Fibroblast of skin of right quadriceps (primary cell): ENCODE data around the gene VASN.
"Not testable (repeated sequence)": the region's sequence is repeated elsewhere in the genome, so short reads cannot be mapped to it uniquely, and the experiment has no call there.

Experiments used
- DNase-seq: peaks from one replicate; pipeline ENCODE4 v3.0.0-alpha.2; 2013

VASN gene

DNA sequence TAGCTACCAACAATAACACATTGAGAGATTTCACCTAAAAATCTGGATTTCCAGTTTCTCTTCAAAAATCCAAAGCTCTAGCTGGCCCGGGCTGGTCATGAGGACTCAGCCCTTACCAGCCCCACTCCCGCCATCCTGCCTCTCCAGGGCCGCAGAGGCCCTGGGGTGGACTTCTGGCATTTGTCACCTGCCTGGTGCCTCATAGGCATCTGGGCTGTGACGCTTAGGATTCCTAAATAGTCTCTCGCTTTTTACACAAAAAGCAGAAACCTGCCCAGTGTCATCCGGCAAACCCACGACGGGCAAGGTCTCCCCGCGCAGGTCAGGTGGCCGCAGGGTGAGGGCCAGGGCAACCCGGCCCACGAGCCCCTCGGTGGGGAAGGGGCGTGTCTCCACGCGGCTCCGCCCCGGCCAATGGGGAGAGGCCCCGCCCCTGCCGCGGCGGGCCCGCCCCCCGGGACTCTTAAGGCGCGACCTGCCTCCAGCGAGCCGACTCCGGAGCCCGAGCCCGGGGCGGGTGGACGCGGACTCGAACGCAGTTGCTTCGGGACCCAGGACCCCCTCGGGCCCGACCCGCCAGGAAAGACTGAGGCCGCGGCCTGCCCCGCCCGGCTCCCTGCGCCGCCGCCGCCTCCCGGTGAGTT, at the start of gene VASN:
TSS of gene VASN (plus strand) at position 492 of the 644 bp plus-strand sequence. CDS start 9,030 bp downstream, outside the sequence.
- DNase-seq = peak; percentile 77

DNA sequence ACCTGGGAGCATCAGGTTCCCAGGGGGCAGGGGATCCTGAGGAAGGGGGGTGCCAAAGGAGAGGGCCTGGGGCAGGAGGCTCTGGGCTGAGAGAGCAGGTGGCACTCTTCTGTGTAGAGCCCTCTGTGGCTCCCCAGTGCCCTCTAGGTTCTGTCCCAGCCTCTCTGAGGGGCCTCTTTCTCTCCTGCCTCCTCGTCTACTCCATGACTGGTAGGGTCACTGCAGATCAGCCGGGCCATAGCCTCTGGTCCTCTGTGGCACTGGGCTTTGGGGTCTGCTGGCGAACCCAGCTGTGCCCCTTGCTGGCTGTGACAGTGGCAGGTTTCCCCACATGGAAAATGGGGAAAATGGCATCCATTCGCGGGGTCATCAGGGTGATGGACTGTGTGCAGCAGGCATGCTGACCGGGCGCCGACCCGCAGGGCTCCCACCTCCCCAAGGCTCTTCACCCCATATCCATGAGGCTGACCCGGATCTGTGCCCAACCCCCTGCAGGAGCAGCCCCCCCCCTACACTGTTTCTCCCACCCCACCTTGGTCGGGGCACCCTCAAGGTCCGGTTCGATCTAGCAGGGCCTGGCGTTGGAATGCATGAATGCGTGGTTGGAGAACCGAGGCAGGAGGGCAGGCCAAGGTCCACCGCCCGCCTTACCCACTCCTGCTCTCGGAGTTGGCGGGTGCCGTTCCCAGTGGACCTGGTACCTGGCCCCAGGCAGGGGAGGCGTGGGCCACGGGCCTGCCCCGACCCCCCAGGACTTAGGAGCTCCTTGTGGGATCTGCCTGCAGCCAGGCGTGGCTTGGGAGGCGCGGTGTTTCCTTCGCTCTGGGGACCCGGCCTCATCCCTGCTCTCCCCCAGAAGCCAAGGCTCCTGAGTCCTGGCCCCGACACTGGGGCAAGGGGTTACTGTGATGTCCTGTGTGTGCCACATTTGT, 49.3 kb upstream of the VASN start:
- no peak for DNase-seq

DNA sequence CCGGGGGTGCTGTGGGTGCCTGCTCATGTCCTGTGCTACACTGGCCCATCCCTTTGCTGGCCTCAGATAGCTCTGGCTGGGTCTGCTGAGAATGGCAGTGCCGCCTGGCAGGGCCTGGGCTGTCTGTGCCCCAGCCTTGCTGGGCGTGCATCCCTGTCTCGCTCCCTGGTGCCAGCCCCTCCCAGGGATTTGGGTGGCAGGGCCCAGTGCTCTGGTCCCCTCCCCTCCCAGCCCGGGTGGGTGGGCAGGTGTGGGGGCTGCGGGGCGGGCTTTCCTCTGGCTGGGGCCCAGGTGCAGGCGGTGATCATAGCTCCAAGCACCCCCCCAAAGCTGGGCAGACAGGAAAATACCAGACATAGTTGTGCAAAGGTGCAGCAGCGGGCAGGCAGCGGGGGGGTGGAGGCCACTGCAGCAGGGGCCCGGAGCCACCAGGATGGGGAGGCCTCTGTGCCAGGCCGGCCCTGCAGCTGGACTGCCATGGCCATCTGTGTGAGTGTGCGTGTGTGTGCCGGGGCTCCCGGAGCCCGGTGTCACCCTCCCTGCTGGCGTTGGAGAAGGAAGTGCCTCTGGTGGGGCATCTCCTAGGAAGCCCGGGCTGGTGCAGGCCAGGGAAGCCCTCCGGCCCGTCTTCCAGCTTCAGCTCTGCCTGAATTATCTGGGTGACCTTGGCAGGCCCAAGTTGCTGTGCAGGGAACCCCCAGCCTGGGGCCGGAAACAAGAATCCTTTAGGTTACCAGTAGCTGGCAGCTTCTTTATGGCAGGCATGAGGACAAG, 48.4 kb upstream of the VASN start:
- DNase-seq = no peak

DNA sequence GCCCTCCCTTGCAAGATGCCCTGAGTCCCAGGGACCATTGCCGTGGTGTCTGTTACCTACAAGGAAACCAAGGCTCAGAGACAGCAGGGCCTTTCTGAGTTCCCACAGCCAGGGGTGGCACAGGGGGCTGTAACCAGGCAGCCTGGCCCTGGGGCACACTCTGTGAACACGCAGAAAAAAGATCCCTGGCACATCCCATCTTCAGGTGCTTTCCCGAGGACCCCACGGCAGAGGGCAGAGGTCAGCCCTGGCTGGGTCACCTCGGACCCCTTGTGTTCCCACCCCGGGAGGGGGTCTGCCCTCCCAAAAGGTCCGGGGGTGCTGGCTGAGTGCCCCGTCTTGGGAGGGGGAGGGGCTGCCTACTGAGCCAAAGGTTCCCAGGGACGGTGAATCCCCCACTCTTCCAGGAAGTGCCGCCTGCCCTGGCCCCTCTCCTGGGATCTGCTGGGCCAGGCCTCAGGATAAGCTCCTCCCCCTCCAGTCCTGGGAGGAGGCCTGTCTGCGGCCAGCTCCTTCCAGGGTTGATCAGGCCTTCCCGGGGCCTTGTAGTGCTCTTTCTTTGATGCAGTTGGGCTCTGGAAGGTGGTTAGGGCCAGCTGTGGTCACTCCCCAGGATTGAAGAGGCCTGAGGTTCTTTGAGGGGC, 47.7 kb upstream of the VASN start:
- DNase-seq = peak; percentile 51

DNA sequence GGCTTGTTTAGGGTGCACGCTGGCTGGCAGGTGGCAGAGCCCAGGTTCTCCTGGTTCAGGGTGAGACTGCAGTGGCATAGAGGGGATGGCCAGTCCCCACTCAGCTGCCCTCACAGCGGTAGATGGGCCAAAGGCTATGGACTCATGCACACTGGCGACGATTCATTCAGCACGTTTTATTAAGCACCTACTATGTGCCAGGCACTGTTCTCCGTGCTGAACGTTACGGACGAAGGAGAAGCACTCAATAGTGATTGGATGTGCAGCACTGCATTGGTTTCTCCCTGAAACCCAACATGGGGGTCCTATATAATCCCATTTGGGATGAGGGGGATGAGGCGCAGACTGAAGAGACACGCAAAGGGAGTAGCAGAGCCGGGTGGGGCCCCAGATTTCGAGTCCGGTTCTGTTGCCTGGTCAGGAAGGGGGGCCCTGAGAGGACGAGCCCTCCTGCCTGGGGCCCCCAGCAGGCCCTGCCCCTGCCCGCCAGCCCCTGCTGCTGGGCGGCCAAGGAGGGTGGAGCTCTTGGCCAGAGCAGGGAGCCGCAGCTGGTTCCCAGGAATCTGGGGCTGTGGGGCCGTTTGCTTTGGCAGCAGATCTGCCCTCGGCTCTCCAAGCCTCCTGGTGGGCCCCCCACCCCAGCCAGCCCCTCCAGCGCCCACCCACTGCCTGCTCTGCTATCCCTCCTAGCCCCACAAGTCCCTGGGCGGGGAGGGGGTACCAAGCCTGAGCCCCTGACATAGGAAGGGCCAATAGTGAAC, 47.0 kb upstream of the VASN start:
- no peak for DNase-seq

DNA sequence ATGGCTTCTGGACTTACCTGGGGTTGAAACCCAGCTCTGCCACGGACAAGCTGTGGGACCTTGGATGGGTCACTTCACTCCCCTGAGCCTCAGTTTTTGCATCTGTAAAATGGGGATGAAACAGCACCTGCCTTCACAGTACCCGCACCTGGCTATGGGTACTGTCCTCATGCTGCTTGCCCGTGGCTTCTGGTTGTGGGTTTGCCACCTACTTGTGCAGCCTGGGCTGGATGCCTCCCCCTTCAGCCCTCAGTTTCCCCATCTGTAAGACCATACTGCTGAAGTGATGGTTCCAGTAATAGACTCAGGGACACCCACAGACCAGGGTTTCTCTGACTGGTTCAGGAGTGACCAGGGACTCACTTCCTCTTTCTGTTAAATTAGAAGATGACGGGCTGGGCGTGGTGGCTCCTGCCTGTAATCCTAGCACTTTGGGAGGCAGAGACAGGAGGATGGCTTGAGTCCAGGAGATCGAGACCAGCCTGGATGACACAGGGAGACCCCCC, 46.3 kb upstream of the VASN start:
- DNase-seq = no peak

DNA sequence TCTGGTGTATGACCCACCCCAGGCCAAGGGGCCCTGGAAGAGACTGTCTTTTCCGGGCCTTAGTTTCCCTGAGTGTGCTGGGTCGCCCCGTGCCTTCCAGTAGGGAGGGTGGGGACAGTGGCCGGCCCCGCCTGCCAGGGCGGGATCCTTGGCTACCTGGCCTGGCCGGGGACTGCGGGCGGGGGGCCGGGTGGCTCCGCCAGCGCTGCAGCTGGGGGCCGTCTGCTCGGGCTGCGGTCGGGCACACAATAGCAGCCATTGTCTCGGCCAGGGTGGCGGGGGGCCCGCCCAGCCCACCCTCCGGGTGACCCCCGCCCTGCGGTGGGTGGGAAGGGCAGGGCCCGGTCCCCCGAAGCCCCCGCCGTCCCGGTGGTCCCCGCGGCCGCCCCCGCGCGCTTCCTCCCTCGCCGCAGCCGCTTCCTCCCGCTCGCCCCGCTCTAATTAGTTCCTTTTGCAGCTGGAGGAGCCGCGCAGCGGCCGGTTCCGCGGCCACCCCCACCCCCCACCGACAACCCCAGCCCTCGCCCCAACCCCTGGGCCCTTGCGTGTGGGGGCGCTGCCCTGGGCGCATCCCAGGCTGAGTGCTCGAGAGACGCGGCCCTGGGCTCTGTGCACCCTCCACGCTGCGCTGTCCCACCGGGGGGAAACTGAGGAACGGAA, 44.1 kb upstream of the VASN start:
- DNase-seq = no peak

DNA sequence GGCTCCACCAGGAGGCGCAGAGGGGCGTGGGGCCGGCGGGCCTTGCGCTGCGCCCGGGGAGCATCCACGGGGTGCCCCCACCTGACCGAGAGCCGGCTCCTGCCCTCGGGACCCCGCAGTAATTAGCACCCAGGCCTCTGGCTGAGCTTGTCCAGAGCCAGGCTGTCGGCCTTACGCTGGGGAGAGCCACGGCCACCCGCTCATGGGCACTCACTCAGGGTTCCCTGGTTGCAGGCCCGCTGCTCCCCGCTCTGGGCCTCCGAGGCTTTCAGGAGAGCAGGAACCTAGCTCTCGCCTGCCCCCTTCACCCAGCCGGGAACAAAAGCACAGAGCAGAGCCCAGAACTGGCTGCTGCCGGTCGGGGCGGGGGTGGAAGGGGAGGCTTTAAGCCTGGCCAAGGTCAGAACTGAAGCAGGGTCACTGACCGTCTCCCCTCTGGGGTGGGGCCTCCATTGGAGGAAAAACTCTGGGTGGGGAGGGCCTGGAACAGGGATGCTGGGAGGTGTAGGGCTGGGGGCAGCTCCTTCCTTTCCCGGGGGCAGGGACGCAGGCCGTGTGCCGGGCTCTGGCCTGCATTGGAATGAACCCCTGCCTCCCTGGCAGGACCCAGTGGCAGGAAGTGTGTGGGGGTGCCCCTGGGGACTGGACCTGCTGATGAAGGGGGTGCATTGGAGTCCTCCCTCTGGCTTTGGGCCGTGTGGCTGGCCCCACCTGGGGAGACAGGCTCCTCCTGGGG, 43.4 kb upstream of the VASN start:
- peak; percentile 78 for DNase-seq

DNA sequence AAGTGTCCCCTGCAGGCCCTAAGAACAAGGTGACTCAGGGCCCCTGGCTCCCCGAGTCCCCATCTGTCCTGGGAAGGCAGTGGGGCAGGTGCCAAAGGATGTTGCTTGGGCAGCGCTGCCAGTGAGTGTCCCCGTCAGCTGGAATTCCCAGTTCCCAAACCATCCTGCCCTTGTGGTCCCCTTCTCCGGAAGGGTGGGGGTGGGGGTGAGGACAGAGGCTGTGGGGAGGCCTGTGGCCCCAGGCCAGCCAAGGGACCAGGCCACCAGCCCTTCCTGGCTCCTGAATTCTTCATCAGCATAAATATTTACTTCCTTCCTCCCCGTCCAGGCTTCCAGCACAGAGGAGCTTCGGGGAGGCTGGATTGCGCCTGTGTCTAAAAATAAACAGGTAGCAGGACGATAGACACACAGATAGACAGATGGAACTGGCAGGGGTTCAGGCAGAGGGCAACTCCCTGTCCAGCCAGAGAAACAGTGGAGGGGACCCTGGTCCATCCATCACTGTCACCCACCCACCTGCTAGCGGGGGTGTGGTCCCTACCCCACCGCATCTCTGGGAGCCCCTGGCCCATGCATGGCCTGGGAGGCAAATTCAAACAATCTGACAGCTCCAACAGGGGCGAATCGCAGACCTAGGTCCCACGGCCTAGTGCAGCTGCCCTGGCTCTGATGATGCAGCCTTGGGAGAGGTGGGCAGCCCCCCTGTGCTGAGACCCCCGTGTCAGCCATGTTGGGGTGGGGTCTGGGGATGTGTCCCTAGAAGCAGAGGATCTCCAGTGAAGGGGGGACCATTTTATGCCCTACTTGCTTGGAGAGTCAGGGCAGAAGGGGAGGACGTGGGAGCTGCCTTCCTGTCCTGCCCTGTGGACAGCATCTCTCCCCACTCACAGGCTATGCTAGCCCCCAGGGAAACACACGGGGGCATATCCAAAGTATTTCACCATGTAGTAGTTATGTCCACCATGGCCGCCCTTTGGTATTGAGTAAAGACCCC, 42.6 kb upstream of the VASN start:
- DNase-seq = no peak

DNA sequence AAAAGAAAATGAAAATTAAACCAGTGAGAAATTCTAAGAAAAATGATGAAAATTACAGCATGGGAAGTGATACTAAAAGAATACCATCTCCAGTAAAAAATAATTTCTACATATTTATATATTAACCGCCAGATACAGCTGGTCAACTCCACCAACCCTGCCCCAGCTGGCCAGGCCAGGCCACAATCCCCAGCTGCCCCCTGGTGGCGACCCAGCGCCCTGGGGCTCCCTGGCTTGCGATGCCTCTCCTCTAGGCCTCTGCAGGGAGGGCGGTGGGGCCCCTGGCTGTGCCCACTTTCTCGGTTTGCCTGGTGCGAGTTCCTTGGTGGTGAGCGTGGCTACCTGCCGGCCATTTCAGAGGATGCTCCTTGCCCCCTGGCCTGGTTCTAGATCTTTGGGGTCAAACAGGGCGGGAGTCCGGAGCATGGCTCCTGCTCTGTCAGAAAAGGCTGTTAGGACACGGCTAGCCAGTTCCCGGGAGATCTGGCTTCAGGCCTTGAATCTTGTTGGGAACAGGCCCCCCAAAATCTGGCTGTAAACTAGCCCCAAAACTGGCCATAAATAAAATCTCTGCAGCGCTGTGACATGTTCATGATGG, 41.3 kb upstream of the VASN start:
- DNase-seq = peak; percentile 43

DNA sequence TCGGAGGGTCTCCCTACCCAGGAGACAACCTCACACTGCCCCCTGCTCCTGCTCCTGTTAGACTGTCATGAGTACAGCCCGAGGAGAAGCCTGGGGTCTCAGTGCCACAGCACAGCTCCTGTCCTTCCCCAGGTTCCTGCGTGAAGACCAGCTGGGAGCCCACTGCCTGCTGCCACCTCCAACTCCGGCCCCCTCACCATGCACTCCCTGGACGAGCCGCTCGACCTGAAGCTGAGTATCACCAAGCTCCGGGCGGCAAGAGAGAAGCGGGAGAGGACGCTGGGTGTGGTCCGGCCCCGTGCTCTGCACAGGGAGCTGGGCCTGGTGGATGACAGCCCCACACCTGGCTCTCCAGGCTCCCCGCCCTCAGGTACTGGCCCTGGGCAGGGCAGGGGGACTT, 39.6 kb upstream of the VASN start:
- no peak for DNase-seq

DNA sequence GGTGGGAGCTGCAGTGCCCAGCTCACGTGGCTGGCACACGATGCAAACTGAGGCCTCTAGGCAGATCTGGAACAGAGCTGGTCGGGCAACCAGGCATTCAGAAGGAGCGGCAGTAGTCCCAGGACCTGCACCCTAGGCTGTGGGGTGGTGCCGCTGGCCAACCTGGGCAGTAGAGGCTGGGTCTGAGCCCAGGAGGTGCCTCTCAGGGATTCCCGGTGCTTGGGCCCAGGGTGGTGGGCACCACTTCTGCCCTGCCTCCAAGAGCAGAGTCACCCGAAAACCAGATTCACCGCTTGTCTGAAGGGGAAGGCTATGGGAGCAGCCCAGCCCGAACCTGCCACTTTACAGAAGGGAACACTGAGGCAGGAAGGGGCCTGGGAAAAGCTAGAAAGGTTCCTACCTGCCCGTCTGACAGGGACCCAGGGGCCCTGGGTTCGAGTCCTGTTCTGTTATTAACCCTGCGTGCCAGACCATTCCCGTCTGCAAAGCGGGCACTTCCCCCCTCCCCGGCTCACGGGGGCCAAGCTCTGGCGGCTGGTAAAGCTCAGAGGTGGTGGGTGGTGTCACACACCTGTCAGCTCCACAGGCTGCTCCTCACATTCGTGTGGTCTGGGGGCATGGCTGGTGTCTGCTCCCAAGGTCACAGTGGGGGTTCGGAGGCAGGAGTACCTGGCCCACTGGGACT, 38.9 kb upstream of the VASN start:
- DNase-seq = no peak

DNA sequence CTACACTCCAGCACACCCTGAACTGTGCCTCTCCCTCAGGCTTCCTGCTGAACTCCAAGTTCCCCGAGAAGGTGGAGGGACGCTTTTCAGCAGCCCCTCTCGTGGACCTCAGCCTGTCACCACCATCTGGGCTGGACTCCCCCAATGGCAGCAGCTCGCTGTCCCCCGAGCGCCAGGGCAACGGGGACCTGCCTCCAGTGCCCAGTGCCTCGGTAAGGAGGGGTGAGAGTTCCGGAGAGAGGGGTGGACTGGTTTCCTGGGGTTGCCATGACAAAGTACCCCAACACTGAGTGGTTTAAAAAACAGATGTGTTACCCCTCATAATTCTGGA, 38.4 kb upstream of the VASN start:
- no peak for DNase-seq

DNA sequence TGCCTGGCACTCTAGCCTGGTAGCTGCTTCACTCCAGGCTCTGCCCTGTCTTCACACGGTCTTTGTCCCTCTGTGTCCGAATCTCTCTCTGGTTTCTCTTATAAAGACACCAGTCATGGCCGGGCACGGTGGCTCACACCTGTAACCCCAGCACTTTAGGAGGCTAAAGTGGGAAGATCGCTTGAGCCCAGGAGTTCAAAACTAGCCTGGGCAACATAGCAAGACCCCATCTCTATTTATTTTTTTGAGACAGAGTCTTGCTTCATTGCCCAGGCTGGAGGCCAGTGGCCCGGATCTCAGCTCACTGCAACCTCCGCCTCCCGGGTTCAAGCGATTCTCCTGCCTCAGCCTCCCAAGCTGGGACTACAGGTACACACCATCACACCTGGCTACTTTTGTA, 37.9 kb upstream of the VASN start:
- DNase-seq = not testable (repeated sequence)

DNA sequence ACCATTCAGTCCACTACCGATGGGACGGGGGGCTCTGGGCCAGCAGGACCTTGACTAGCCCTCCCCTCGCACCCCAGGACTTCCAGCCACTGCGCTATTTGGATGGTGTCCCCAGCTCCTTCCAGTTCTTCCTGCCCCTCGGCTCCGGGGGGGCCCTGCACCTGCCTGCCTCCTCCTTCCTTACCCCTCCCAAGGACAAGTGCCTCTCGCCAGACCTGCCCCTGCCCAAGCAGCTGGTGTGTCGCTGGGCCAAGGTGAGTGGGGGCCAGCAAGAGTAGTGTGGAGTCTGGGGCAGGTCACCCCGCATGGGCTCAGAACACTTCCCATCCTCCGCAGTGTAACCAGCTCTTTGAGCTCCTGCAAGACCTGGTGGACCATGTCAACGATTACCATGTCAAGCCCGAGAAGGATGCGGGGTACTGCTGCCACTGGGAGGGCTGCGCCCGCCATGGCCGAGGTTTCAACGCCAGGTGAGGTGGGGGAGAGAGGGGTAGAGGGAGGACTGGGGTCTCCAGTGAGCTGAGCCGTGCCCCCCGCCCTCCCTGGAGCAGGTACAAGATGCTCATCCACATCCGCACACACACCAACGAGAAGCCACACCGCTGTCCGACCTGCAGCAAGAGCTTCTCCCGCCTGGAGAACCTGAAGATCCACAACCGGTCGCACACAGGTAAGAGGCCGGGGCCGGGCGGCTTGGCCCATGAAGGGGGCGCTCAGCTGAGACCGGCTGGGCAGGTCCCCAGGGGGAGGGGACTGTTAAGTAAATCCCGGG, 36.7 kb upstream of the VASN start:
- no peak for DNase-seq

DNA sequence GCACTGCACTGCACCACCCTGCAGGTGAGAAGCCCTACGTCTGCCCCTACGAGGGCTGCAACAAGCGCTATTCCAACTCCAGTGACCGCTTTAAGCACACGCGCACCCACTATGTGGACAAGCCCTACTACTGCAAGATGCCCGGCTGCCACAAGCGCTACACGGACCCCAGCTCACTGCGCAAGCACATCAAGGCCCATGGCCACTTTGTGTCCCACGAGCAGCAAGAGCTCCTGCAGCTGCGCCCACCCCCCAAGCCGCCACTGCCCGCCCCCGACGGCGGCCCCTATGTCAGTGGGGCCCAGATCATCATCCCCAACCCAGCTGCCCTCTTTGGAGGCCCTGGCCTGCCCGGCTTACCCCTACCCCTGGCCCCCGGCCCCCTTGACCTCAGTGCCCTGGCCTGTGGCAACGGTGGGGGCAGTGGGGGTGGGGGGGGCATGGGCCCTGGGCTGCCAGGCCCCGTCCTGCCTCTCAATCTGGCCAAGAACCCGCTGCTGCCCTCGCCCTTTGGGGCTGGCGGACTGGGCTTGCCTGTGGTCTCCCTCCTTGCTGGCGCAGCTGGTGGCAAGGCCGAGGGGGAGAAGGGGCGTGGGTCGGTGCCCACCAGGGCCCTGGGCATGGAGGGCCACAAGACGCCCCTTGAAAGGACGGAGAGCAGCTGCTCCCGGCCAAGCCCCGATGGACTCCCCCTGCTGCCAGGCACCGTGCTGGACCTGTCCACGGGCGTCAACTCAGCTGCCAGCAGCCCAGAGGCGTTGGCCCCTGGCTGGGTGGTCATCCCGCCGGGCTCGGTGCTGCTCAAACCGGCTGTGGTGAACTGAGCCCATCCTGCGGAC, 34.7 kb upstream of the VASN start:
- DNase-seq = no peak
